K562 (cell line): ENCODE data around the gene CENPT. TPM values are rescaled to one million over a fixed set of nuclear protein-coding genes. Genes with fewer than 3 reads are reported as not detected.

Experiments
- ASH1L ChIP-seq: fragments of 450-650 bp; IDR thresholded peaks from 2 replicates; pipeline ENCODE4 v1.6.1; 2018; ENCODE audit warnings: borderline replicate concordance, mild to moderate bottlenecking, low read depth; ENCODE audit not compliant: partially characterized antibody
- FOXP1 ChIP-seq: sonication (generic); formaldehyde crosslinking; IDR thresholded peaks from 2 replicates; pipeline ENCODE4 v1.8.0; 2022; ENCODE audit warnings: mild to moderate bottlenecking, missing genetic modification reagents
- KDM5B ChIP-seq: fragments of 200-600 bp; sonication (generic); IDR thresholded peaks from 2 replicates; pipeline ENCODE4 v1.6.1; 2012; ENCODE audit warnings: low read depth, mild to moderate bottlenecking, moderate library complexity, low read length, control low read depth, inconsistent platforms; ENCODE audit not compliant: insufficient replicate concordance
- MAFK ChIP-seq: IDR thresholded peaks from 2 replicates; pipeline ENCODE4 v1.6.1; 2011; ENCODE audit warnings: low read length, improper control_type of control experiment
- NFE2L1 ChIP-seq: fragments of 450-650 bp; IDR thresholded peaks from 2 replicates; pipeline ENCODE4 v1.6.1; 2016; ENCODE audit warnings: missing genetic modification characterization, low read depth, mild to moderate bottlenecking, missing compliant biosample characterization, moderate library complexity, borderline replicate concordance
- NRF1 ChIP-seq, 2 experiments: fragments of 450-650 bp; IDR thresholded peaks in 1 of 2; conservative IDR thresholded peaks in 1 of 2; 2 replicates each; pipeline ENCODE4 v1.6.1; 2014; ENCODE audit warnings: mild to moderate bottlenecking in 2 of 2
- RBM15 ChIP-seq: fragments of 200-400 bp; formaldehyde crosslinking; IDR thresholded peaks from 2 replicates; pipeline ENCODE4 v1.6.1; 2018; ENCODE audit warnings: mild to moderate bottlenecking, low read length, moderate library complexity; ENCODE audit not compliant: insufficient read depth
- SAFB2 ChIP-seq: fragments of 200-400 bp; formaldehyde crosslinking; IDR thresholded peaks from 2 replicates; pipeline ENCODE4 v1.6.1; 2018; ENCODE audit warnings: borderline replicate concordance, low read length, low read depth, moderate library complexity; ENCODE audit not compliant: severe bottlenecking
- SRSF9 ChIP-seq: fragments of 200-400 bp; formaldehyde crosslinking; IDR thresholded peaks from 2 replicates; pipeline ENCODE4 v1.6.1; 2017; ENCODE audit warnings: low read depth, low read length, borderline replicate concordance
- TAF9B ChIP-seq: fragments of 450-650 bp; IDR thresholded peaks from 2 replicates; pipeline ENCODE4 v1.6.1; 2018; ENCODE audit warnings: mild to moderate bottlenecking; ENCODE audit not compliant: partially characterized antibody
- ZNF445 ChIP-seq: fragments of 250-450 bp; sonication (Bioruptor Pico); IDR thresholded peaks from 2 replicates; pipeline ENCODE4 v1.4.0; 2020; ENCODE audit warnings: low read depth, mild to moderate bottlenecking, moderate library complexity
- polyA plus RNA-seq, 8 experiments: library from polyadenylated mRNA; depleted of rRNA in 4 of 8; stranded (reverse) in 5 of 8; unstranded in 3 of 8; fragments of >200 nt; fragmentation: Nextera tagmentation in 2 of 8; fragmentation: Illumina TruSeq in 1 of 8; extraction: Ambion mirVana in 2 of 8; extraction: Trizol in 1 of 8; gene quantifications; 2 replicates each; pipeline versions ENCODE4 v1.2.1 to v1.2.3, GENCODE V29; 2011 to 2014; ENCODE audit warnings: inconsistent platforms in 1 of 8, missing spikeins in 1 of 8
- total RNA-seq, 7 experiments: library from RNA; depleted of rRNA in 6 of 7; stranded (reverse); fragments of >200 nt in 6 of 7; fragmentation: Illumina TruSeq in 2 of 7; extraction: Trizol in 2 of 7; gene quantifications; 2 replicates each; pipeline versions ENCODE4 v1.2.1 to v1.2.3, GENCODE V29; 2011 to 2021; ENCODE audit warnings: low replicate concordance in 1 of 7
- TF ChIP-seq, protein P1 (sequence below): fragments of 250-450 bp; sonication (Bioruptor Pico); IDR thresholded peaks from 2 replicates; pipeline ENCODE4 v1.5.0; 2021; ENCODE audit warnings: mild to moderate bottlenecking, moderate library complexity
- TF ChIP-seq, protein P2 (sequence below), 2 experiments: IDR thresholded peaks; 2 replicates each; pipeline ENCODE4 v1.6.1; 2011; ENCODE audit warnings: borderline replicate concordance in 1 of 2, control low read depth in 1 of 2, low read depth in 1 of 2, low read length in 1 of 2, mild to moderate bottlenecking in 1 of 2, mixed read lengths in 1 of 2, moderate library complexity in 1 of 2; ENCODE audit not compliant: insufficient read depth in 1 of 2, insufficient read length in 1 of 2, poor library complexity in 1 of 2, severe bottlenecking in 1 of 2; ENCODE audit errors: extremely low read depth in 1 of 2
- TF ChIP-seq, protein P3 (sequence below): IDR thresholded peaks from 2 replicates; pipeline ENCODE4 v1.6.1; 2016; ENCODE audit warnings: missing genetic modification characterization, missing compliant biosample characterization
- TF ChIP-seq, protein P4 (sequence below): sonication (generic); formaldehyde crosslinking; IDR thresholded peaks from 2 replicates; pipeline ENCODE4 v1.8.0; 2022; ENCODE audit warnings: mild to moderate bottlenecking, missing genetic modification reagents

Gene CENPT
- total and polyA plus RNA-seq, 9 of the 15 experiments (the other 6 are each of a cell fraction or from before 2014, with no cell fraction given) = 3.6 to 94.2 (median 44.1) TPM

DNA sequence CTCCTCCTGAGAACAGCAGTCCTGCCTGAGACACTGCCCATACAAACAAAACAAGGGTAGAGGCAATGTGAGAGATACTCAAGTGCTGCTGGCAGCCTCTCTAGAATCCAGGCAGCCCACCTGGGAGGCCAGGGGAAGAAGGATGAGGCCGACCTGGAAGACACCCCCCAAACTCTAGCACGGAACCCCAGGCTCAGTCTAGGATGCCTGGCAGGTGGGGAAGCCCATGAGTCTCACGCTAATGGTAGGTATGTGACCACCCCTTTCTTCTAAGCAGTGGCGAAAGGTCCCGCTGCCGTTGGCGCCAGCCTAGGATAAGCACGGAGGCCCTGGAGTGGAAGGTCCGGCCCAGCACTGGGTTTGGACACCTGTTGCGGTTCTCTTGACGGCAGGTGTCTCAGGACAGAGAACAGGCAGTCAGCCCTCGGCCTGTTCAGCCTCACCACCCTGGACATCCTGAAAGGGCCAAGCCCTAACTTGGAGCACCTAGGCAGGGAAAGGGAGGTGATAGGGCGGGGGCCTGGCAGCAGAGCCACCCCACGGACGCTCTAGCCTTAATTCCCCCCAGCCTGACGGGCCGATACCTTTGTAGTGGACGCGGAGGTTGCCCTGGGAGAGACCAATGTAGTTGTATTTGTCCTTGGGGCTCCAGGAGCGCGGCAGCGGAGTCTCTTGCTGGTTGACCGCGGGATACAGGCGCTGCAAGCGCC is 41.6 kb downstream of the CENPT start (continued):
- TF ChIP-seq, protein P1, sequence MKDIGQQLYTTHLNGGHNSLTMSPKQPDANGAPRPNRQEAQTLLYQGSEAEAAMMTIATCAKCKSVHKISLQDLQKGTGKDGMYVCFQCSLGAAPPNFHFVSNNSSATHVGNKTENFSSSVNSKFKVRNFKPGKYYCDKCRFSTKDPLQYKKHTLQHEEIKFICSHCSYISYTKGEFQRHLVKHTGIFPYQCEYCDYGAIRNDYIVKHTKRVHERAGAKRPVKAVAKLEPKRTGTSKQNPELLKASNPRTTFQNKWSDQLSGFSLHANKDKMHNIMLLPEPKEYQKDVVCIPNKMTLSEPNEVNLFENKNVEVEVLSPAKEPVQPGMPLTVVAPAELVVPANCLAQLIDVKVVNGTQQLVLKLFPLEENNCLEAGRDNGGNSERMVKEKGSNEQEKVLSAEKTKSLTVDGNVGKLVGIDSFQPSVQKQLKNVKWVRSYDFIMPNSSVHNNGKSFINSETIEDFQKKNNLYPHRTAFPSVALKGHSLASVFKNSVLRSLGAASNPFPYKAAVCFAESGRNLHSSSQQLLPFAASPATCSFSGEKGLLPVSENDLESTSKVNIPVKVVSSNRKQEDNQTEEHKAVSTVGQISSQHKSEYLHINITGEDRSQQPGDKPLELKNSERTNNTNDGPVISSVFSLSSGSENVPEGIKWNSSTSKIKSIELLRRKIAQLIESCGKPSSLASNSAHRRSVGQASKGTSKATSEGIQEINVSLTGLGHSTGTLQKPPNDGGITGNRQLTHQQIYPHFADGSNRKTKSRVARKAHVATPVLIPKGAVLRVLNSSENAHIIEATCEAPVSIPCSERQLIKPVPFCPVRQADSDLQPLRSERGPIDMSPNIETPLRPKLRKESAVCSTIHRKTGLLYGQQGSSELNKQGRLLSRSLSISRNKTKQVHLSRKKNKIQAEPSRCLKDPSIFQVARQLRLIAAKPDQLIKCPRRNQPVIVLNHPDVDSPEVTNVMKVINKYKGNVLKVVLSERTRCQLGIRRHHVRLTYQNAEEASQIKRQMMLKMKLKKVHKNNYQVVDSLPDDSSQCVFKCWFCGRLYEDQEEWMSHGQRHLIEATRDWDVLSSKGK (CRISPR knock-in tag) = no peak
- no peak for TF ChIP-seq SRSF9
- no peak for TF ChIP-seq RBM15
- no peak for TF ChIP-seq NFE2L1 (tag)
- TF ChIP-seq ASH1L = no peak
- peak; percentile 24; the same call in 1 of the 2 replicates for TF ChIP-seq FOXP1
- TF ChIP-seq NRF1 (conservative IDR thresholded peaks at IDR 0.05 in 1 of 2, IDR thresholded peaks at IDR 0.05 in 1 of 2) = no peak
- TF ChIP-seq, protein P2, sequence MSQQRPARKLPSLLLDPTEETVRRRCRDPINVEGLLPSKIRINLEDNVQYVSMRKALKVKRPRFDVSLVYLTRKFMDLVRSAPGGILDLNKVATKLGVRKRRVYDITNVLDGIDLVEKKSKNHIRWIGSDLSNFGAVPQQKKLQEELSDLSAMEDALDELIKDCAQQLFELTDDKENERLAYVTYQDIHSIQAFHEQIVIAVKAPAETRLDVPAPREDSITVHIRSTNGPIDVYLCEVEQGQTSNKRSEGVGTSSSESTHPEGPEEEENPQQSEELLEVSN (IDR thresholded peaks at IDR 0.05; ENCODE audit: borderline replicate concordance in 1 of 2, extremely low read depth in 1 of 2, insufficient read depth in 1 of 2, insufficient read length in 1 of 2, low read depth in 1 of 2, low read length in 1 of 2, poor library complexity in 1 of 2, severe bottlenecking in 1 of 2) = no peak
- no peak for TF ChIP-seq ZNF445
- no peak for TF ChIP-seq KDM5B
- TF ChIP-seq, protein P3, sequence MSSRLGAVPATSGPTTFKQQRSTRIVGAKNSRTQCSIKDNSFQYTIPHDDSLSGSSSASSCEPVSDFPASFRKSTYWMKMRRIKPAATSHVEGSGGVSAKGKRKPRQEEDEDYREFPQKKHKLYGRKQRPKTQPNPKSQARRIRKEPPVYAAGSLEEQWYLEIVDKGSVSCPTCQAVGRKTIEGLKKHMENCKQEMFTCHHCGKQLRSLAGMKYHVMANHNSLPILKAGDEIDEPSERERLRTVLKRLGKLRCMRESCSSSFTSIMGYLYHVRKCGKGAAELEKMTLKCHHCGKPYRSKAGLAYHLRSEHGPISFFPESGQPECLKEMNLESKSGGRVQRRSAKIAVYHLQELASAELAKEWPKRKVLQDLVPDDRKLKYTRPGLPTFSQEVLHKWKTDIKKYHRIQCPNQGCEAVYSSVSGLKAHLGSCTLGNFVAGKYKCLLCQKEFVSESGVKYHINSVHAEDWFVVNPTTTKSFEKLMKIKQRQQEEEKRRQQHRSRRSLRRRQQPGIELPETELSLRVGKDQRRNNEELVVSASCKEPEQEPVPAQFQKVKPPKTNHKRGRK (tag) = no peak
- no peak for TF ChIP-seq TAF9B
- no peak for TF ChIP-seq SAFB2
- TF ChIP-seq, protein P4, sequence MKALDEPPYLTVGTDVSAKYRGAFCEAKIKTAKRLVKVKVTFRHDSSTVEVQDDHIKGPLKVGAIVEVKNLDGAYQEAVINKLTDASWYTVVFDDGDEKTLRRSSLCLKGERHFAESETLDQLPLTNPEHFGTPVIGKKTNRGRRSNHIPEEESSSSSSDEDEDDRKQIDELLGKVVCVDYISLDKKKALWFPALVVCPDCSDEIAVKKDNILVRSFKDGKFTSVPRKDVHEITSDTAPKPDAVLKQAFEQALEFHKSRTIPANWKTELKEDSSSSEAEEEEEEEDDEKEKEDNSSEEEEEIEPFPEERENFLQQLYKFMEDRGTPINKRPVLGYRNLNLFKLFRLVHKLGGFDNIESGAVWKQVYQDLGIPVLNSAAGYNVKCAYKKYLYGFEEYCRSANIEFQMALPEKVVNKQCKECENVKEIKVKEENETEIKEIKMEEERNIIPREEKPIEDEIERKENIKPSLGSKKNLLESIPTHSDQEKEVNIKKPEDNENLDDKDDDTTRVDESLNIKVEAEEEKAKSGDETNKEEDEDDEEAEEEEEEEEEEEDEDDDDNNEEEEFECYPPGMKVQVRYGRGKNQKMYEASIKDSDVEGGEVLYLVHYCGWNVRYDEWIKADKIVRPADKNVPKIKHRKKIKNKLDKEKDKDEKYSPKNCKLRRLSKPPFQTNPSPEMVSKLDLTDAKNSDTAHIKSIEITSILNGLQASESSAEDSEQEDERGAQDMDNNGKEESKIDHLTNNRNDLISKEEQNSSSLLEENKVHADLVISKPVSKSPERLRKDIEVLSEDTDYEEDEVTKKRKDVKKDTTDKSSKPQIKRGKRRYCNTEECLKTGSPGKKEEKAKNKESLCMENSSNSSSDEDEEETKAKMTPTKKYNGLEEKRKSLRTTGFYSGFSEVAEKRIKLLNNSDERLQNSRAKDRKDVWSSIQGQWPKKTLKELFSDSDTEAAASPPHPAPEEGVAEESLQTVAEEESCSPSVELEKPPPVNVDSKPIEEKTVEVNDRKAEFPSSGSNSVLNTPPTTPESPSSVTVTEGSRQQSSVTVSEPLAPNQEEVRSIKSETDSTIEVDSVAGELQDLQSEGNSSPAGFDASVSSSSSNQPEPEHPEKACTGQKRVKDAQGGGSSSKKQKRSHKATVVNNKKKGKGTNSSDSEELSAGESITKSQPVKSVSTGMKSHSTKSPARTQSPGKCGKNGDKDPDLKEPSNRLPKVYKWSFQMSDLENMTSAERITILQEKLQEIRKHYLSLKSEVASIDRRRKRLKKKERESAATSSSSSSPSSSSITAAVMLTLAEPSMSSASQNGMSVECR (CRISPR knock-in tag) = peak; percentile 0; the same call in 1 of the 2 replicates
- no peak for TF ChIP-seq MAFK
